HG03103 (cell line): ENCODE measurements around the gene RBM28.

Experiments used
- ATAC-seq: cut with Tn5 transposase; IDR thresholded peaks from one replicate; pipeline ENCODE4 v1.9.1; 2021; ENCODE audit warnings: low read depth; ENCODE audit not compliant: unreplicated experiment

The RBM28 gene

DNA sequence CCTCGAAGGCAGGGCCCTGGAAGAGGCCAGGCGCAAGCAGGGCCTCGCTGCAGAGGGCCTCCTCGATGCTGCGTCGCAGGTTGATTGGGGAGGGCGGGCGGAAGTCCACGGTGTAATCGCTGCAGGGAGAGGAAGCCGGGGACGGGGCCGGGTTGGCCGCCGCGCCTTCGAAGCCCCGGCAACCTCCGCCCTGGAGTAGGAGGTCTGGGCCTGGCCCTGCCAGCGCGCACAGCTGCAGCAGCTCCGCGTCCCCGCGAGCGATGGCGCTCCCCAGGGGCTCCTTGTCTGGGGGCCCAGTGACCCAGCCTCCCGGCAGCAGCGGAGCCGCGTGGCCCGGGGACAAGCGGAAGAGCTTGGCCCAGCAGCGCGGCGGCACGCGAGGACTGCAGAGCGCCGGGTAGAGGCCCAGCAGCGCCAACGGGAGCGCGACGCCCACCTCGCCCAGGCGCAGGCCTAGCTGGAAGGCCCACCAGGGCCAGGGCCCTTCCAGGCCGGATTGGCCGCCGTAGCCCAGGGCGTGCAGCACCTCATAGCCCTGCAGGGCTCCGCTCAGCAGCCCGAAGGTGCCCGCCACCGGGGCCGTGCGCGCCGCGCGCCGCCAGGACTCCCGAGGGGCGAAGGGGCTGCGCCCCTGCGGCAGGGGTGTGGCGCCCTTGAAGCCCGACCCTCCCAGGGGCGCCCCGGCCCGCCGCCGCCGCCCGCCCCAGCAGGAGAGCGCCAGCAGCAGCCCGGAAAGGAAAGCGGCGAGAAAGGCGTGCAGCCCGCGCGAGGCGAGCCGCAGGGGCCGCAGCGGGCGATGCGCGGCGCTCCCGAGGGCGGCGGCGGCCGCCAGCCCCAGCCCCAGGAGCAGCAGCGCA, 7.8 kb upstream of the RBM28 start:
- no peak for ATAC-seq

DNA sequence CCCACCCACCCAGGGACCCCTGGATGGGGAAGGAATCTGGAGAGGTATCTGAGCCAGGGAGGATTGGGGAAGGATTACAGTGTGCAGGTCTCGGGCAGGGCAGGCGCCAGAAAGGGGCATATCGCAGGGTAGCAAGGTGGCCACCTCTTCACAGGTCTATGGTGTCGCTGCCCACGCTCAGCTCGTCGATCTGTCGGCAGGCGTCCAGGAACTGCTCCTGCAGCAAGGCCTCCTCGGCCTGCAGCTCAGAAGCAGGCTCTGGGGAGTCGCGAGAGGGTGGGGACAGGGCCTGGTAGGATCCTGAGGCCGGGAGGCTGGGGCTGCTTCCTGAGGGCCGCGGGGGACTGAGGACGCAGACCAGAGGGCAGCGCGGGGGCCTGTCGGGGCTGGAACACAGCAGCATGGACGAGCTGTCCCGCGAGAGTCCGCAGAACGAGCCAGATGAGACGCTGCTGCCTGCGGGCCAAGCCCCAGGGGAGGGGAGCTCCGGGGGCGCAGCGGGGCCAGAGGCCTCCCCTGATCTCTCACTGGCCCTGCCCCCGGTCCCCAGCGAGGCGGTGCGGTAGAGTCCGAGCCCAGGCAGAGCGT, 7.1 kb upstream of the RBM28 start:
- ATAC-seq, result no peak

DNA sequence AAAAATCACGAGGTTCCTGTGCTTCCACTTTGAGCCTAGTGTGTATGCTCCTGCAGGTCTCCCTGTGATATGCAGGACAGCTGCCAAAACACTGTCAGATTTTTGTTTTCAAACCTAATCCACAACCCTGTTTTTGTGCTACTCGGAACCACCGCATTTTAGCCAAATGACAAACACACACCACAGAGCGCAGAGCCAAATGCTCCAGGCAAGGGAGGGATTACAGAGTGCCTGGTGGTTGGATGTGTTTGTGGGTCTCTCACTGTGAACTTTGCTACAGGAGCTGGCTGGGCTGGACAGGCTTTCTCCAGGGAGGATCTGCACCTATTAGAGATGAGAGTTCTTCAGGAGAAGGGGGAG, 5.7 kb upstream of the RBM28 start:
- no peak for ATAC-seq

DNA sequence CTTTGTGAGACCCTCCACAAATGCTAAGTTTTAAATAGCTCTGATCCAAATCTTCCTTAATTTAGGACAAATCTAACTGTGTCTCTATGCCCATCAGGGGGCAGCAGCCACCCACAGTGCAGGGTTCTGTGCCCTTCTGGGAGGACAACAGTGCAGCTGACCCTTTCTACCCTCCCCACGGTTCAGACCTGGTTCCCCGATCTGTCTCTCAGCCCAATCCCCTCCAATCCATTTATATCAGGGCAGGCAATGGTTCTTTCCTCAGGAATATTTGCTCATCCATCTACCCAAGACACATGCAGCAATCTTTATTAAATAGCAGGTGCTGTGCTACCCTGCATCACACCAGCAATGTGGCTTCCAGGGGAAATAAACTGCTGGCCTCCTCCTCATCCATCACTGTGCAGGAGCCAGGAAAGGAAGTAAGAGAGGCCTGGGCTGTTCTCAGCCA, 4.0 kb upstream of the RBM28 start:
- ATAC-seq, result no peak

DNA sequence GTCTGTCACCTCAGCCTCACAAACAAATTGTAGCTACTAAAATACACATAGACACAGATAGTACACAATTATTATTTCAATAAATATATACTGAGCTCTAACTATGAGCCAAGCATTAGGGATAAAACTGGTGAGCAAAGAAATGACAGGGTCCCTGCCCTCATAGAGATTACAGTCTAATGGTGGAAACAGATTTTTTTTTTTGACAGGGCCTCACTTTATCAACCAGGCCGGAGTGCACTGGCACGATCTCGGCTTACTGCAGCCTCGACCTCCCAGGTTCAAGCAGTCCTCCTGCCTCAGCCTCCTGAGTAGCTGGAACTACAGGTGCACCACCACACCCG, 695 bp upstream of the RBM28 start:
- ATAC-seq, result no peak

DNA sequence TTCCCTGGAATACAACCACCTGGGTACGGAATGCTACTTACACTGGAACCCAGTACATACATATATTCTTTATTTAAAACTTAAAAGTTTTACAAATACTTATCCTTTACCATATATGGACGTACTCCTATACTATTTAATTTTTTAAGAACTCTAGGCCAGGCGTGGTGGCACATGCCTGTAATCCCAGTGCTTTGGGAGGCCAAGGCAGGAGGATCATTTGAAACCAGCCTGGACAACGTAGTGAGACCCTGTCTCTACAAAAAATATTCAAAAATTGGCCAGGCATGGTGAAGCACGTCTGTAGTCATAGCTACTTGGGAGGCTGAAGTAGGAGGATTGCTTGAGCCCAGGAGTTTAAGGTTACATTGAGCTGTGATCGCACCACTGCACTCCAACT, 2.0 kb downstream of the RBM28 start:
- no peak for ATAC-seq

DNA sequence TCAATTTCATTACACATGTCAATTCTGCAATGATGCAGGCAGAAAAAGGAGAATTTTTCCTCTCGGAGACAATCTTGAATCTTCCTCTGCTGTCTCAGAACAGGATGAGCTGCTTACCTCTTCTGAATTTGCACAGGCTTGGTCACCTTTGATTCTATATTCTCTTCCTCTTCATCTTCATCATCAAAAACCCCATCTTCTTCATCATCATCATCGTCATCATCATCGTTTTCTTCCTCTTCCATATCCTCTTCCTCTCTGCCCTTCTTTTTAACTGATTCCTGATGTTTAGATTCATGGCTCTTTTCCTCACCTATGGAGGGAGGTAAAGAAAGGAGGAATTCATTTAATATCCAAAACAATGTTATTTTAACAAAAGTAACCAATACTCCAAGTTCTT, 8.0 kb downstream of the RBM28 start:
- ATAC-seq, result no peak

DNA sequence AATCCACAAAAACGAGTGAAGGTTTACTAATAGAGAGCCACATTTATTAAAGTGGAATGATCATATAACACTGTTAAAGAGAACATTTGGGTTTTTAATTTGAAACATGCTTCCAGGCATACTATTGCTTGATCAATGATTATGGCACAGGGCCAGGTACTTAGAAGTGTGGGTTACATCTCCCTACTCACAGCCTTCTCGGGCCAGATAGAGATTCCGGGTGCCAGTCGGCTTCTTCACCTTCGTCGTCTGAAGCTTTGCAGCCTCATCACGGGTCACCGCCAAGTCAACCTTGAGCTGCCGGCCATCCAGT, 19.4 kb downstream of the RBM28 start:
- no peak for ATAC-seq

DNA sequence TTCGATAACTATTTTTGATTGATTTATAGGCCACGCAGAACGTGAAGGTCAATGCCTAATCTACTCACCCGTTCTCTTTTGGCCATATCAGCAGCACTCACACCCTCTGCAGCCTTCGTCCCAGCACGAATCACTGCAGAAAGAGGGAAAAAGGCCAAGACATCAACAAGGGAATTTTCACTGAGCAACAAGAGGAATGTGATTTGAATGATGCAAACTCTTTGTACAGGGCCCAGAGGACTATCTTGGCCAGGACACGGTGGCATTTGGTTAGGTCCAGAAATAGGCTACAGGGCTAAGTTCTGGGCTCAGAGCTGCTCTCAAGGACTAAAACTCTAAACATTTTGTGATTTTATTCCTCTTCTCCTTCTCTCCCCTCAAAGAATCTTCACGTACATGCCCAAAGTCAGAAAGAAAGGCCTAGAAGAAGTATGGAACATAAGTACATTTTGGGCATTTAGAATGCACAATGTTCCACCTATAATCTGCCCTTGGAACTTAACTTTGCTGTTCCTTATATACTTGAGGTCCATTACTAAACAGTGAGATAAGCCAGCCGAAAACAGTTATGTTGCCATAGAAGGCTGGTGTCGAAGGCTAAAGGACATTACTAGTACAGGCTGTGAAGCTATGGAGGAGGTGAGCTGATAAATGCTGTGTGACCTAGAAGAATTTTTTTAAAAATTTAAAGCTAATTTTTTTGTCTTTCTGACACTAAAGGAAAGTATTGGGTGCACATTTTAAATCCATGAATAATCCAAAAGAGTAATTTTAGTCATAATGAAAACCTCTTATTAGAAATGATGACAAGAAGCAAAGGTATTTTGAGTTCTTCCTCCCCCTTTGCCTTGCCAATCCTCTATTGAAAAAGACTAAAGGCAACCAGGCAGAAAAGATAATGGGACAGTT, 20.0 kb downstream of the RBM28 start:
- ATAC-seq, result no peak

DNA sequence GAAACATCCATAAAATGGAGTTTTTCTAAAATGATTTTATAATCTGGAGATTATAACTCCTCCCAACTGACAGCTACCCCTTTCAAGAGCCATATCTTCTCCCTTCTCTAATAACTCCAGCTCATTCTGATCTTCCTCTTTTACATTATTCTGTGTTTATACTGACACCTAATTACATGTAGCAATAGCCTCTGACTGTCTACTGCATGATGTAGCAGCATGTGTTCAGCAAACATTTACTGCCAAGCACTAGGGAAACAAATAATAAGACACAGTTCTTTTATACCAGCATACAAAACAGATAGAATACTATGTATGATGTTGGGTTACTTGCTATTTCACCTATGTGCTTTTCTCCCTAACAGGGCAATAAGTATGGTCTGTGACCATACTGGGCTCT, 20.7 kb downstream of the RBM28 start:
- ATAC-seq, result no peak

DNA sequence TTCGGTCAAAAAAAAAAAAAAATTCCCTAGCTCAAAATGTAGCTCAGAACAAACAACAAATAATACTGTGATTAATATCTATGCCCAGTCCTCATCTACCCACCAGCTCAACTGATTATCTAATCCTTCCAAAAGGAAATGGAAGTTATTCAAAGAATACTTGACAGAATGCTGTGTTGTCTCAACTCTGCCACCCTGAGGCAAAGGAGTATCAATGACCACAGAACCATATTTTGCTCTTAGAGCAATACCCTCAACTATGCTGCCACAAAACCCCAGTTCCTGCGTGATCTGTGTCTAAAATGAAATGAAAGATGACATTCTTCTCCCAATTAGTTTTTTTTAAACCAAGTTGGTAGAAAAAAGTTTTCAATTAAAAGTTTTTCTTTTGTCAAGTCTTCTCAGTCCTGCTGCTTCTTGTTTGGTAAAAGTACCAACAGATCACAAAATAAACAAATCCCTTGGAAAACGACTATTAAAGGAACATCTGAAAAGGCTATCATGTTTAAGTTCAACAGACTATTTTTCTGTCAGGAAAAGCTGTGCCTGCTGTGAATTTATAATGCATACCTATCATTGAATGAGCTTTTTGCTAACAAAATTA, 21.6 kb downstream of the RBM28 start:
- no peak for ATAC-seq

DNA sequence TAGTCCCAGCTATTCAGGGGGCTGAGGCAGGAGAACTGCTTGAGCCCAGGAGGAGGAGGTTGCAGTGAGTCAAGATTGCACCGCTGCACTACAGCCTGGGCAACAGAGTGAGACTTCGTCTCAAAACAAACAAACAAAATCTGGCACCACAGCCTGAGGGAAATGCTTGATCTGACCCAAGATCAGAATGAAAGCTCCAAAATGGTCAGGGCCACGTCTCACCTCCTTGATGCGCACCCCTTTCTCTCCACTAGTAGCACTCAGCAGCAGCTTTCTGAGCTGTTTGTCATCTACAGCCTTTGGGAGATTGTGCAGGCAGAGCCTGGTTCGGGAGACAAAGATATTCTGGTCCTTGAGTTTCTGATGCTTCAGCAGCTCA, 22.7 kb downstream of the RBM28 start:
- no peak for ATAC-seq

DNA sequence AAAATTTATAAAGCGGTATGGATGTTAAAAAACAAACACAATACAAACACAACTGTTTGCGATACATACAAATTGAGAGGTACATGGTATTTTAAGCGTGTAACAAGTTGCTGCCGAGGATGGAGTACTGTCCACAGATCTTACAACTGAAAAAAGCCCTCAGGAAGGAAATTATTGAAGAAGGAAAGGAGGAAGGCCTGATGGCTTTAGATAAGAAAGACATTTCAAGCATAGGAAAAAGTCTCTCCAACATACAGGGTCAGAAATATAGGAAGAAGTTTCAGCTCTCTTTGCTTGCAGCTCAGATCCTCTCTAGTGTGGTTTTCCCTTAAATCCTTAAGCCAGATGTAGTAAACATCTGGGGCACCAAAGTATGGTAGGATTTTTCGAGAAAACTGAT, 25.0 kb downstream of the RBM28 start:
- ATAC-seq, result no peak

DNA sequence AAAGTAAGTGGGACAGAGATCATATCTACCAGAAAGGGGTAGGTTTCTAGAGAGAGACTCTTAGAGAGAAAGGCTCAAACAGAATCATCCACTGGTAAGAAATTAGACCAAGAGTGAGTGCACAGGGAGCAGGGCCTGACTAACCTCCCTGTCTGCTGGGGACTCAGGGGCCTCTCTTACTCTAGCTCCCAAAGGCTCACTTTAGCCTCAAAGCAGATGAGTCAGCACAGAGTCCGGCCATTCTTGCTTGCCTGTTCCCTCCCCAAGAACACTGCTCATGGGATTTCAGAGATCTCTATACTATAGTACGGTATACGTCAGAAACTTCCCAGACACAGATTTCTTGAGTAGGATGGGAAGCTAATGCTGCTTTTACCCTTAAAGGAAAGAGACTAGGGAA, 32.7 kb downstream of the RBM28 start:
- ATAC-seq, result no peak

DNA sequence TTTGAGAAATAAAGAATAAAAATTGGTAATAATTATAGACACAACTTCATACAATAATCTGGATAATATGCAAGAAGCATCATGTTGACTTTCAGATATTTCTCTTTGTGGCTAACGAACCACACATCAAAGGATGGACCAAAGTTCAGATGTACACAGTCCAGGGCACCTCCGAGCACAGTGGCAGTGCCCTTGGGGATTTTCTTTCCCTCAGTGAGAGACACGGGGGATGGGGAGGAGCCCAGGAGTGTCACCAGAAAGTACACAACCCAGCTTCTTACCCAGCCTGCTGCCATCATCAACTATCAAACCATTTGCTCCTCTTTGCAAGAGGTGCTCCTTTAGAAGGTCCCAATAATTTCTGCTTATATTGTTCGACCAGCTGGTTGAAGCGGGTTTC, 33.2 kb downstream of the RBM28 start:
- ATAC-seq, result no peak

DNA sequence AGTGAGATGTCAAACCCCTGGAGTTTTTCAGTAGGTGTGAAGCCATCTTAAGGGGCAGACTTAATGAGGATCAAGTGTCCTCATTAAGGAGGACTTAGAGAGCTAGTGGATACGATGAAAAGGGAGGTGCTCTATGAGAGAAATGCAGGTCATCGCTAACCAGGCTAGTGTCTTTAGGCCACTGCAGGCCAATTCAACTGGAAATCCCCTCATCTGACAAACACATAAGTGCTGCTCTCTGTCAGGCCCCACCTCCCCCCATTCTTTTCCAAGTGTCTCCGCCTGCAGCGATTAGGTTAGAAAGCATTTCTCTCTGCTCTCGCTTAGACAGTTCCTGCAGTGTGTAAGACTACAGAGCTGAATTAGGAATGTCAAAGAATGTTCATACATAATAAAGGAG, 33.7 kb downstream of the RBM28 start:
- ATAC-seq, result no peak

DNA sequence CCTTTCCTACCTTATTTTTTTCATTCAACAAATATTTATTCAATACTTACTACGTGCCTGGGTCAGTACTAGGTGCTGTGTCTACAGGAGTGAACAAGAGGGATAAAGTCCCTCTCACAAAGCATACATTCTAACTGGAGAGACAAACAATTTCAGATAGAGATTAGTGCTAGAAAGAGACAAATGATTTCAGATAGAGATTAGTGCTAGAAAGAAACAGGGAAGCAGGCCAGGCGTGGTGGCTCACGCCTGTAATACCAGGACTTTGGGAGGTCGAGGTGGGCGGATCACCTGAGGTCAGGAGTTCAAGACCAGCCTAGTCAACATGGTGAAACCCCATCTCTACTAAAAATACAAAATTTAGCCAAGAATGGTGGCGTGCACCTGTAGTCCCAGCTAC, 34.6 kb downstream of the RBM28 start:
- no peak for ATAC-seq

DNA sequence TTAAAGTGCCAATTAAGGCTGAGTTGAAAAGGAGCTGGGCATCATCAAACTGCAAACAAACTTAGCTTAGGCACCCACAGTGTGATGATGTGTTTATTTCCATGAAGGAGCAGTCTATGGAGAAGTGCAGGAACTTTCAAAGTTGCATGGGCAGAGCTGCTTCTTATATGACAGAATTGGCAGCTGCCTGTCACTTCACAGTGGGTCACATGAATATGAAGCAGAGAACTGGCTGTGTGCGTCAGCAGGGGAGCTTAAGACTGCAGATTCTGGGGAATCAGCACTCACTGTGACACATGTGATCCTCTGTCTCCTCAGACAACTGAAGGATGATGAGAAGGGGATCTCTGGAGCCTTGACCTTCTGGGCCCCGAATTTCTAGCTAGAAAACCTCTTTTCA, 36.6 kb downstream of the RBM28 start:
- no peak for ATAC-seq

DNA sequence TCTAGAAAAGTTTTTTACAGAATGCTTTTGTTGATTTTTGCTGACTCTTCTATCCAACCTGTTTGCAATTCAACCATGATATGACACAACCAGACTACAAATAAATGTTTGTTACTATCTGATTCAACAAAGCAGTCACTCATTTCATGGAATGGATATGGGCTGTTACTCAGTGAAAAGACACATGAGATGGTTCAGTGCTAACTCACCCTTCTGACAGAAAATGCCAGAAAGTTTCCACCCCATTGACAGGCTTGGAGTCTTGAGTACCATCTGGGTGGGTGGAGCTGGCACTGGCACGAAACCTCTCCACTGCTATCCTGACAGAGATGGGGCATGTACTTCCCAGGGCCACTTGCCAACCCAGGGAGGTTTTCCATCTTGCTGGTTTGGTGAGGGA, 39.5 kb downstream of the RBM28 start:
- ATAC-seq, result no peak

DNA sequence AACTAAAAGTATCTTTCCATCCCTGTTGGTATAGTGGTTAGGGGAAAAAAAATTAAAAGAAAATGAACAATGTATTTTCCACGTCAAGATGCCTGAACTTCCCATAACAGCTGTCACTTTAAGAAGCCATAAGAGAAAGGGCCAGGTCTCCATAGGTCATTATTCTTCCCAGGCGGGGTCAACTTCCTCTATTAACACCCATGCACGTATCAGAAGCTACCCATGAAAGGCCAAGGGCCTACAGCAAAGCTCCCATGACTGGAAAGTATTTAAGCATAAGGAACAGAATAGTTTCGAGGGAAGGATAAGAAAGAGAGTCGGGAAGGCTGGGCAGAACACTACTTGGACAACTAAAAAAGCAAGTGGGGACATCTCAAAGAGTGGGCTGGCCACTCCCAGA, 40.1 kb downstream of the RBM28 start:
- no peak for ATAC-seq

DNA sequence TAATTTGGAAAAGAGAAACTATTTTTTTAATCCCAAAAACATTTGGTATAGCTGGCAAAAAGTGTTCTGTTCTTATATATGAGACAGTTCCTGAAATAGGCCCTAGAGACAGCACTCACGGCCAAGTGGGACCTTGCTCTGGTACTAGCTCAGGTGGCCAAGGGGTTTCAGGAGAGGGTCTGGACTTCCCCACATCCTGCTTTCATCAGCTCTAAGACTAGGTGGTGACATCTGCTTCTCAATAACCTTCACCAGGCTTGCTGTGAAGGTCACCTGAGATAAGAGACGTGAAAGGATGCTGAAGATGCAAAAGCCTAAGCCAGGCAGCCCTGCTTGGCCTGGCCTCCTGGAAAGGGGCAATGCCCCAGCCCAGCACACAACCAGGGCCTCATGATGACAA, 40.6 kb downstream of the RBM28 start:
- no peak for ATAC-seq
